Stimulated activated CD4-positive, alpha-beta T cell treated with anti-CD3 and anti-CD28 coated beads, Interleukin-4, amount 100 ng/mL, for 4 hours (primary cell): ENCODE measurements around the gene HK2.
"Not testable (repeated sequence)": the region's sequence is repeated elsewhere in the genome, so short reads cannot be mapped to it uniquely, and the experiment has no call there.

Source experiments
- DNase-seq, 2 experiments: peaks; one replicate each; pipeline ENCODE4 v3.0.0-alpha.2; 2020

The HK2 gene

DNA sequence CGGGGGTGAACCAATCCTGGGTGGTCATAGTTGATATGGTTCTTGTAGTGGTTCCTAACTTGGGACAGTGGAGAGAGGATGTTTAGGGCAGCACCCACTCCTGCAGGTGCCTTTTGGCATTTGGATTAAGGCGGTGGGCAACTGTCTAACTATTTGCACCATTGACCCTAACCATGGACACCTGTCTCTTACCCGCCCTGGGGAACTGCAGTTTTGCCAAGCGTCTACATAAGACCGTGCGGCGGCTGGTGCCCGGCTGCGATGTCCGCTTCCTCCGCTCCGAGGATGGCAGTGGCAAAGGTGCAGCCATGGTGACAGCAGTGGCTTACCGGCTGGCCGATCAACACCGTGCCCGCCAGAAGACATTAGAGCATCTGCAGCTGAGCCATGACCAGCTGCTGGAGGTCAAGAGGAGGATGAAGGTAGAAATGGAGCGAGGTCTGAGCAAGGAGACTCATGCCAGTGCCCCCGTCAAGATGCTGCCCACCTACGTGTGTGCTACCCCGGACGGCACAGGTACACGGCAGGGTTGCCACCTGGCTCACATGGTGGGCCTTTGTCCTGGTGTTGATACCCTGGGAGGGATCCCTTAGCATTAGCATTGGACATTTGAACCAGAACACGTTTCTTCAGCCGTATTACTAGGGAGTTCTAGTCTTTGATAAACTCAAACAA is 46.3 kb downstream of the HK2 start:
- DNase-seq, result no peak

- no peak for DNase-seq
Measured at GRCh38 chr2:74881176-74881575, 47.2 kb downstream of the HK2 start.

DNA sequence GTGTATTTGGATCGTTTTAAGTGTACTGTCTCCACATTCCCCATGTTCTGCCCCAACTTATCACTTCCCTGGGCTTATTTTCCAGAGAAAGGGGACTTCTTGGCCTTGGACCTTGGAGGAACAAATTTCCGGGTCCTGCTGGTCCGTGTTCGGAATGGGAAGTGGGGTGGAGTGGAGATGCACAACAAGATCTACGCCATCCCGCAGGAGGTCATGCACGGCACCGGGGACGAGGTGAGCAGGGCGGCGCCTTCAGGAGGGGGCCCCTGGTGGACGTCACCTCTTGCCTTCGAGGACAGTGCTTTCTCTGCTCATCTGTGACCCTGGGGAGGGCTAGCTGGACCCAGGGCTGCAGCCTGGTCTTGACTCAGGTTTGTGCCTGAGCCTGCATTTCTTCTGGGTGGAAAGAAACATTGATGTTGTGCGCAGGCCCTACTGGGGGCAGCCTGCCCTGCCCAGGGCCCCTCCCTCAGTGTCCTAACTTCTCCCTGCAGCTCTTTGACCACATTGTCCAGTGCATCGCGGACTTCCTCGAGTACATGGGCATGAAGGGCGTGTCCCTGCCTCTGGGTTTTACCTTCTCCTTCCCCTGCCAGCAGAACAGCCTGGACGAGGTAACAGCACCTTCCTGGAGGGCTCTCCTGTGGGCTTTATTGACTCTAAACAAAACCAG is 47.8 kb downstream of the HK2 start:
- no peak for DNase-seq

- DNase-seq, result no peak
Measured at GRCh38 chr2:74882299-74882687, 48.4 kb downstream of the HK2 start.

DNA sequence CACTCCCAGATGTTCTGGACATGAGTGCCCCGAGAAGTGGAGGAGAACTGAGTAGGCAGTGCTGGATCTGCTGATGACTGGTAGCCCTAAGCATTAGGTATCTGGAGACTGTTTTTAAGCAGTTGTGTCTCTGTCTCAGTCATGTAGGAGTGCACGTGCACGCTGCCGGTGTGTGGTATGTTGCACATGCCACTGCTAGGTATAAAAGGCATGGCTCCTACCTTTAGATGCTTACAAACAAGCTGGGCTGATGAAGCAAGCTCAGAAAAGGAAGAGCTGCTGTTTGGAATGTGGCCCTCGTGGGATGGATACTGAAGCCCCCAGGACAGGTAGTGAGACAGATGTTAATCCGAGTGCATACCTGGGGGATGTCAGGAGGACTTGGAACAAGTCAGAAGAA is 49.1 kb downstream of the HK2 start:
- no peak for DNase-seq

- no peak for DNase-seq
Measured at GRCh38 chr2:74884118-74884762, 50.3 kb downstream of the HK2 start.

DNA sequence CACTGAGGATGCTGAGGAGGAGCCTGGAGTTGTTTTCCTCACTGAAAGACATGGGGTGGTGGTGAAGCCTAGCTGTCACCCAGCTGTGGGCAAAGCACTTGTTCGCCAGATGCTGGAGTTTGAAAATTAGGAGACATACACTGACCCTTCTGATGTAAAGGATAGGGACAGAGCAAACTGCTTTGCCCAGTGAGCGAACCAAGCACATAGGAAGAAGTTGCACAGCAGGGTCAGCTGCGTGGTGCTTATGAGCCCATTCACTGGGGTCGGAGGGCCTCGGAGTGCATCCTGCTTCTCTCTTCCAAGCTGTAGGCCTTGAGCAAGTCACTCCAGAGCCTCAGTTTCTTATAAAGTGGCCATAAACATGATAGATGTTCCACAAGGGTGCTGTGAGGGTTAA is 50.9 kb downstream of the HK2 start:
- DNase-seq, result no peak

DNA sequence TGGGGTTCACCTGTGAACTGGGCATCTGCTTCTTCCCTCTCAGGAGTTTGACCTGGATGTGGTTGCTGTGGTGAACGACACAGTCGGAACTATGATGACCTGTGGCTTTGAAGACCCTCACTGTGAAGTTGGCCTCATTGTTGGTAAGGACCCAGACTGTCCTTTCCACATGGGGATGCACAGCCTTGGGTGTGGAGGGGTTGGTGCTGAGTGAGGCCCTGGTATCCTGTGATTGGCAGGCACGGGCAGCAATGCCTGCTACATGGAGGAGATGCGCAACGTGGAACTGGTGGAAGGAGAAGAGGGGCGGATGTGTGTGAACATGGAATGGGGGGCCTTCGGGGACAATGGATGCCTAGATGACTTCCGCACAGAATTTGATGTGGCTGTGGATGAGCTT is 52.3 kb downstream of the HK2 start:
- DNase-seq, result no peak

GRCh38 chr2:74886811-74887210 is 52.9 kb downstream of the HK2 start:
- DNase-seq, result no peak

DNA sequence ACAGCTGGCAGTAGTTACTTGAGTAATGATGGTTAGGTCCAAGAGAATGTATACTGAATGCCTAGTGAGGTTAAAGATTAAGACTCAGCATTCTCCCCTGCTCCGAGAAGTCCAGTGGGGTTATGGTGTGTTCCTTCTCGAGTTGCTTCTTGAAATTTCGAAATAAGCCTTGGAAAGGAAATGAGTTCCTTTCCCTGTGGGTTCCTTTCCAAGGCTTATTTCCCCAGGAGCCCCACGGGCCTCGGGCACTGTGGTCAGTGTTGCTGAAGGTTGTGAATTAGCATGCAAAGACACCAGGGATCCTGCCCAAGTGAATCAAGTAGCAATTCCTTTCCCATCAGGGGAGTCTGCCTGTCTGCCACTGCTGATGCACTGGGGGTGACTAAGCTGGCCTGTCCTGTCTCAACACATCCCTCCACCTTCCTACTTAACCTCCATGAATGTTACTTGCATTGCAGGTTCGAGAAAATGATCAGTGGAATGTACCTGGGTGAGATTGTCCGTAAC is 53.6 kb downstream of the HK2 start:
- DNase-seq, result no peak

- DNase-seq, result no peak
Measured at GRCh38 chr2:74887960-74888700, 54.2 kb downstream of the HK2 start.

DNA sequence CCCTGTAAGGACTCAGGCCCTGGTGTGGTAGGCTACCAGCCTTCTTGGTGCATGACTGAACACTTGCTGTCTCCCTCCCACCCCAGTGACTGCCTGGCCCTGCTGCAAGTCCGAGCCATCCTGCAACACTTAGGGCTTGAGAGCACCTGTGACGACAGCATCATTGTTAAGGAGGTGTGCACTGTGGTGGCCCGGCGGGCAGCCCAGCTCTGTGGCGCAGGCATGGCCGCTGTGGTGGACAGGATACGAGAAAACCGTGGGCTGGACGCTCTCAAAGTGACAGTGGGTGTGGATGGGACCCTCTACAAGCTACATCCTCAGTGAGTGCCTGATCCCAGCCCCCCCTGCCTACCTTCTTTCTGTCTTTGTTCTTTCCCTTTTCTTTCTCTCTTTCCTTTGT is 55.2 kb downstream of the HK2 start:
- DNase-seq, result no peak

DNA sequence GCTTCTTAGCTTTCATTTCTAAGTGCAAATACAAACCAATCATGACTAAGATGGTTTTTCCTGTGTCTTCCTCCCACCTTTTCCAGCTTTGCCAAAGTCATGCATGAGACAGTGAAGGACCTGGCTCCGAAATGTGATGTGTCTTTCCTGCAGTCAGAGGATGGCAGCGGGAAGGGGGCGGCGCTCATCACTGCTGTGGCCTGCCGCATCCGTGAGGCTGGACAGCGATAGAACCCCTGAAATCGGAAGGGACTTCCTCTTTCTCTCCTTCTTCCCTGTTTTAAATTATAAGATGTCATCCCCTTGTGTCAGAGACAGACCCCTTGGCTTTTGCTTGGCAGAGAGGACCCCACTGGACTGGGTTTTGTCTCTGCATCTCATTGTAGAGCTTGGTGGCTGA is 56.8 kb downstream of the HK2 start:
- no peak for DNase-seq

DNA sequence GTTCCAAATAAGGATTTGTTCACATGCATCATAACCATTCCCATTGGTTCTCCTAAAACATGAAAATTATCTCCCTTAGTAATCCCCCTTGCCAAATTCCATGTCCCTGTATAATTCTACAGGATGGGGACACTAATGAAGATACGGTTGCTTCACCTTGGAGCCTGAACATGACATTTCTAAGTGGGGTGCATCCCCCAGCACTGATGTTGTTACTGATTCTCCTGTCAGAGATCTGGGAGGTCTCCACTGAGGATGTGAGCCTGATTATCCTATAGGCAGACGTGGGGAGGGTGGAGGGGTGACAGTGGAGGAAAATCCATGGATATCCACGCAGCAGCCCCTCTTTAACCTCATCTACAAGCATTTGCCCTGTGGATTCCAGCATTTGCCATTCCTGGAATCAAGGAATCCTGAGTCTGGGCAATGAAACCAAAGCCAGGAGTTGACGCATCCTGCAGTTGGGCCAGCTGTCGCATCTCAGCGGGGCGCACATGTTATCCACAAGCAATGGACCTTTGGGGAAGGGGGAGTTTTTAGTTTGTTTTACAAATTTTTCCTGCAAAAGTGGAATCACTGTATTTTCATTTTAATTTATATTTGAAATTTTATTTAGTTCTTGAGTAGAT is 57.3 kb downstream of the HK2 start:
- DNase-seq, result no peak

DNA sequence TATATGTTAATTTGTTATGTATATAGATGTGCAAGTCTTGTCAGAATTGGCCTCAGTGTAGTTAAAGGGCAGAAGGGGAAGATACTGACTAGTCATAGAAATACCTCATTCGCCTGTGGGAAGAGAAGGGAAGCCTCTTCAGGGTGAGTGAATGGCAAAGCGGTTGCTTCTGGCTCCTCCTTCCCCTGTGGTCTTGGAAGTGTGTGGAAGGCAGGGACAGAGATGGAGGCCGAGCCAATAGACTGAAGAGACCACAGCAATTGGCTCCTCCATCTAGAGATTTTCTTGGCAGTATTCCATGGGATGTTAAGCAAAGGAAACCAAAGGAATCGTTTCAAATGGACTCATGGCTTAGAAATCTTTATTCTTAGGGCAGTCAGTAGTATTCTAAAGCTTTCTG is 57.9 kb downstream of the HK2 start:
- DNase-seq, result not testable (repeated sequence)

DNA sequence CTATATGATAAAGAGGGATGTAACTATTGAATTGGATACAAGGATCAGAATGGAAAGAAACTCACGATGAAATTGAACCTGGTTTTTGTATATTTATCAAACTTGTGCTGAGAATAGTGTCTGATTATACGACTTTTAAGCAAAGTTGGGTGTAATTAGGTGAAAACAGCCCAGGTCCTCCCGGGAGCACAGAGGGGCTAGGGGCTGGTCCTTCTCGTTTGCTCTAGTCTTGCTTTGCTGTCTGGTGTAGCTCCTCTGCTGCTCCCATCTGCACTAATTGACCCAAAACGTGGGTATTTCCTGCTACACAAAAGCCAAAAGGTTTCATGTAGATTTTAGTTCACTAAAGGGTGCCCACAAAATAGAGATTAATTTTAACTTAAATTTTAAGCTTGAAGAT is 58.7 kb downstream of the HK2 start:
- no peak for DNase-seq

DNA sequence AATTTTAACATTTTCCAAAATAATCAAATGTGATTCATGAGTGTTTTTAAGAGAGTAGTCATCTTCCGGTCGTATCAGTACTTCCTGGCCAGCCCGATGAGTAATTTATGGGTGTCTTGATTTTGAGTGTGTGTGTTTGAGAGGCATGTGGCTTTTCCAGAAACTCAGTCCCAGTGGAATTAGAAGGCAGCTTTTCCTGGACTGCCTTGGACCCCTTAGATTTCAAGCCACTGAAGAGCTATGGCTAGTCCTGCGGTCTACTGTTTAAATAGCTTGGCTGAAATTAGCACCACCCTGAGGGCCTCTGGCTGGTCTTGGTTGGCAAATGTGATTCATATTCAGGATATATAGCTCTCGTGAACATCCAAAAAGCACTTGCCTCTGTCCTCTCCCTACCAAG is 59.4 kb downstream of the HK2 start:
- no peak for DNase-seq

GRCh38 chr2:74894272-74894981 is 60.5 kb downstream of the HK2 start:
- DNase-seq, result no peak

- DNase-seq, result no peak
Measured at GRCh38 chr2:74895001-74895400, 61.1 kb downstream of the HK2 start.

DNA sequence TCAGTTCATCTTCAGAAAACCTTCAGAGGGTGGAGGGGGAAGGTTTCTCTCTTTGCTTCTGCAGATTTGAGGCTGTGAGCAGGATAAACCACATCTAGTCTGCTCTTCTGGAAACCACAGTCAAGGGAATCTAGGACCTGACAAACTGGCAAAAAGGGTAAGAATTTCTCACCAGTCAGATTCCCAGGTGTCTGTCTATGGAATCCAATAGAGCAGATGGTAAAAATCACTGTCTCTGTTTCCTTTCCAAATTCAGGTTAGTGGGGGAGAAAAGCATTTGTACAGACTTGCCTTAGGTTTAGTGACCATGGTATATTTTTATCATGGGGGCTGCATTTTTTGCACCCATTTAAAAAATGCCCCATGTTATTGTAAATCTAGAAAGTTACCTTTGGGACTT is 62.3 kb downstream of the HK2 start:
- no peak for DNase-seq

GRCh38 chr2:74900225-74900624 is 66.3 kb downstream of the HK2 start:
- DNase-seq, result not testable (repeated sequence)

DNA sequence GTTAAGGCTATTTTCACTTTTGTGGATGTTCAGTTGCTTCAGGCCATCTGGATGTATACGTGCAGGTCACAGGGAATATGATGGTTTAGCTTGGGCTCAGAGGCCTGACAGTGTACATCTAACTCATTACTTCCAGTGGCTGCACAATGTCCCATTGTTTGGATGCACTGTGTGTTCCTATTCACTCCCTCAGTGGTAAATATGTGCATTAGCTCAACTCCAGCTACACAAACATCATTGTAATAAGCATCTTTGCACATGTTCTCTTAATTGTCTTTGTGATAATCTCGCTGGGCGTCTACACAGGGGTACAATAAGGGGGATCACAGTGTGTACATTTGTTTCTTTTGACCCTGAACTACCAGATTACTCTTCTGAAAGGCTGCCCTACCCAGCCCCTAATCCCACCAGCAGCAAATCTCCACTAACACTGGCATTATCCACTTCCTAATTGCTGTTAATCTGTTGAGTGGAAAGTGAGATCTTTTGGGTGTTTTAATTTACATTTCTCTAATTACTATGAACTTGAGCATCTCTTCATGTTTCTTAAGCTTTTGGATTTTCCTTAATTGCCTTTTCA is 68.4 kb downstream of the HK2 start:
- no peak for DNase-seq
